ENCODE measurements around the gene FBXL17.

The FBXL17 gene

GRCh38 chr5:107876261-107876660 is 505.6 kb downstream of the FBXL17 start:
- FAIRE-seq: no peak
- DNase-seq (ENCODE audit: insufficient read length, low spot score): no peak

- DNase-seq (ENCODE audit: insufficient read length, low spot score): no peak
- FAIRE-seq: no peak
Observed at GRCh38 chr5:107875833-107876232, 506.1 kb downstream of the FBXL17 start.

GRCh38 chr5:107874795-107875194 is 507.1 kb downstream of the FBXL17 start:
- DNase-seq (ENCODE audit: insufficient read length, low spot score) (no peak), FAIRE-seq (no peak)

- FAIRE-seq (no peak), DNase-seq (ENCODE audit: insufficient read length, low spot score) (no peak)
Observed at GRCh38 chr5:107873877-107874276, 508.0 kb downstream of the FBXL17 start.

GRCh38 chr5:107871023-107871422 is 510.9 kb downstream of the FBXL17 start:
- no peak for FAIRE-seq

GRCh38 chr5:107869438-107870115 is 512.3 kb downstream of the FBXL17 start:
- DNase-seq (ENCODE audit: insufficient read length, low spot score) (no peak), FAIRE-seq (no peak)

More at GRCh38 chr5:107871023-107871422, 510.9 kb downstream of the FBXL17 start:
- DNase-seq (ENCODE audit: insufficient read length, low spot score): no peak

- no peak for DNase-seq (ENCODE audit: insufficient read length, low spot score)
- no peak for FAIRE-seq
Observed at GRCh38 chr5:107868650-107869409, 513.1 kb downstream of the FBXL17 start.

- DNase-seq (ENCODE audit: insufficient read length, low spot score): no peak
- FAIRE-seq: no peak
Observed at GRCh38 chr5:107867266-107867665, 514.6 kb downstream of the FBXL17 start.

GRCh38 chr5:107864793-107865192 is 517.1 kb downstream of the FBXL17 start:
- no peak for FAIRE-seq

GRCh38 chr5:107863125-107863524 is 518.8 kb downstream of the FBXL17 start:
- FAIRE-seq: no peak
- DNase-seq (ENCODE audit: insufficient read length, low spot score): no peak

More at GRCh38 chr5:107864793-107865192, 517.1 kb downstream of the FBXL17 start:
- DNase-seq (ENCODE audit: insufficient read length, low spot score): no peak

- FAIRE-seq: no peak
- no peak for DNase-seq (ENCODE audit: insufficient read length, low spot score)
Observed at GRCh38 chr5:107861565-107861964, 520.3 kb downstream of the FBXL17 start.

- FAIRE-seq (no peak), DNase-seq (ENCODE audit: insufficient read length, low spot score) (no peak)
Observed at GRCh38 chr5:107860044-107860443, 521.9 kb downstream of the FBXL17 start.

- FAIRE-seq: no peak
- no peak for DNase-seq (ENCODE audit: insufficient read length, low spot score)
Observed at GRCh38 chr5:107858788-107859187, 523.1 kb downstream of the FBXL17 start.

- no peak for FAIRE-seq
- no peak for DNase-seq (ENCODE audit: insufficient read length, low spot score)
Observed at GRCh38 chr5:107858324-107858723, 523.6 kb downstream of the FBXL17 start.

- no peak for DNase-seq (ENCODE audit: insufficient read length, low spot score)
- FAIRE-seq: no peak
Observed at GRCh38 chr5:107857785-107858184, 524.1 kb downstream of the FBXL17 start.

GRCh38 chr5:107855171-107855570 is 526.7 kb downstream of the FBXL17 start:
- FAIRE-seq (no peak), DNase-seq (ENCODE audit: insufficient read length, low spot score) (no peak)

GRCh38 chr5:107853696-107854095 is 528.2 kb downstream of the FBXL17 start:
- DNase-seq (ENCODE audit: insufficient read length, low spot score) (no peak), FAIRE-seq (no peak)

GRCh38 chr5:107853031-107853430 is 528.9 kb downstream of the FBXL17 start:
- DNase-seq (ENCODE audit: insufficient read length, low spot score) (no peak), FAIRE-seq (no peak)

- FAIRE-seq: no peak
Observed at GRCh38 chr5:107849118-107849517, 532.8 kb downstream of the FBXL17 start.

GRCh38 chr5:107840592-107840991 is 541.3 kb downstream of the FBXL17 start:
- FAIRE-seq: no peak
- DNase-seq (ENCODE audit: insufficient read length, low spot score): no peak

More at GRCh38 chr5:107849118-107849517, 532.8 kb downstream of the FBXL17 start:
- DNase-seq (ENCODE audit: insufficient read length, low spot score): no peak

- FAIRE-seq: no peak
- no peak for DNase-seq (ENCODE audit: insufficient read length, low spot score)
Observed at GRCh38 chr5:107840161-107840560, 541.7 kb downstream of the FBXL17 start.

- no peak for FAIRE-seq
- DNase-seq (ENCODE audit: insufficient read length, low spot score): no peak
Observed at GRCh38 chr5:107835096-107835495, 546.8 kb downstream of the FBXL17 start.

Measured in GM19239 (cell line).